Transverse colon (tissue), 3 donors: ENCODE data around the gene SHOX.

Experiments
- POLR2A ChIP-seq: fragments of 450-650 bp; IDR thresholded peaks from one replicate; pipeline ENCODE4 v1.6.1; 2016; ENCODE audit warnings: antibody characterized with exemption, mild to moderate bottlenecking, moderate library complexity
- TF ChIP-seq, protein P1 (sequence below), 5 experiments: fragments of 200-600 bp in 3 of 5; fragments of 450-650 bp in 2 of 5; sonication (generic) in 3 of 5; IDR thresholded peaks; 1 replicate in 2 of 5; 2 replicates in 3 of 5; pipeline ENCODE4 v1.5.1; 2016 to 2017; ENCODE audit warnings: antibody characterized with exemption in 5 of 5, inconsistent platforms in 3 of 5, mild to moderate bottlenecking in 2 of 5, moderate library complexity in 1 of 5

DNA sequence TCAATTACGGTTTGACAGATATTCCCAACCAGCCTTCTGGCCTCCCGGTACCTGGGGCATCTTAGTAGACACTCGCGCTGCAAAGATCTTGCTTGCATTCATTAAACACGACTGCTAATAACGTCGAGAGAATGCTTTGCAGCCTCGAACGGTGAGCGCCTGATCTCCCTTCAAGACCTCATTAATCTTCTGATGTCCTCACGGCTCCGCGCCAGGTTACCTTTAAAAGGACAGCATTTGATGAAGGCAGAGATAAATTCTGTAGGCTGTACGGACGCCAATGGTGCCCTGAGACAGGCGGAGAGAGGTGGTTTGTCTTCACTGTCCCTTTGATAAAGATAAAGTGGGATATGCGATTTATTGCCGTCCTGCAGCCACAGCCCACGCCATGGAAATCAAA is 64.2 kb downstream of the SHOX start:
- TF ChIP-seq POLR2A, result no peak
- TF ChIP-seq, protein P1, sequence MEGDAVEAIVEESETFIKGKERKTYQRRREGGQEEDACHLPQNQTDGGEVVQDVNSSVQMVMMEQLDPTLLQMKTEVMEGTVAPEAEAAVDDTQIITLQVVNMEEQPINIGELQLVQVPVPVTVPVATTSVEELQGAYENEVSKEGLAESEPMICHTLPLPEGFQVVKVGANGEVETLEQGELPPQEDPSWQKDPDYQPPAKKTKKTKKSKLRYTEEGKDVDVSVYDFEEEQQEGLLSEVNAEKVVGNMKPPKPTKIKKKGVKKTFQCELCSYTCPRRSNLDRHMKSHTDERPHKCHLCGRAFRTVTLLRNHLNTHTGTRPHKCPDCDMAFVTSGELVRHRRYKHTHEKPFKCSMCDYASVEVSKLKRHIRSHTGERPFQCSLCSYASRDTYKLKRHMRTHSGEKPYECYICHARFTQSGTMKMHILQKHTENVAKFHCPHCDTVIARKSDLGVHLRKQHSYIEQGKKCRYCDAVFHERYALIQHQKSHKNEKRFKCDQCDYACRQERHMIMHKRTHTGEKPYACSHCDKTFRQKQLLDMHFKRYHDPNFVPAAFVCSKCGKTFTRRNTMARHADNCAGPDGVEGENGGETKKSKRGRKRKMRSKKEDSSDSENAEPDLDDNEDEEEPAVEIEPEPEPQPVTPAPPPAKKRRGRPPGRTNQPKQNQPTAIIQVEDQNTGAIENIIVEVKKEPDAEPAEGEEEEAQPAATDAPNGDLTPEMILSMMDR (IDR thresholded peaks at IDR 0.05), result no peak
